ENCODE measurements around the gene NHERF1. TPM values are rescaled to one million over a fixed set of nuclear protein-coding genes. Genes with fewer than 3 reads are reported as not detected.
A peak's percentile ranks its signal among the peaks of the same experiment; 100 is the strongest.

Gene NHERF1
- total and polyA plus RNA-seq, 2 of the 13 experiments (the other 11 are each of a cell fraction or from before 2014, with no cell fraction given), result 169 to 269 TPM

DNA sequence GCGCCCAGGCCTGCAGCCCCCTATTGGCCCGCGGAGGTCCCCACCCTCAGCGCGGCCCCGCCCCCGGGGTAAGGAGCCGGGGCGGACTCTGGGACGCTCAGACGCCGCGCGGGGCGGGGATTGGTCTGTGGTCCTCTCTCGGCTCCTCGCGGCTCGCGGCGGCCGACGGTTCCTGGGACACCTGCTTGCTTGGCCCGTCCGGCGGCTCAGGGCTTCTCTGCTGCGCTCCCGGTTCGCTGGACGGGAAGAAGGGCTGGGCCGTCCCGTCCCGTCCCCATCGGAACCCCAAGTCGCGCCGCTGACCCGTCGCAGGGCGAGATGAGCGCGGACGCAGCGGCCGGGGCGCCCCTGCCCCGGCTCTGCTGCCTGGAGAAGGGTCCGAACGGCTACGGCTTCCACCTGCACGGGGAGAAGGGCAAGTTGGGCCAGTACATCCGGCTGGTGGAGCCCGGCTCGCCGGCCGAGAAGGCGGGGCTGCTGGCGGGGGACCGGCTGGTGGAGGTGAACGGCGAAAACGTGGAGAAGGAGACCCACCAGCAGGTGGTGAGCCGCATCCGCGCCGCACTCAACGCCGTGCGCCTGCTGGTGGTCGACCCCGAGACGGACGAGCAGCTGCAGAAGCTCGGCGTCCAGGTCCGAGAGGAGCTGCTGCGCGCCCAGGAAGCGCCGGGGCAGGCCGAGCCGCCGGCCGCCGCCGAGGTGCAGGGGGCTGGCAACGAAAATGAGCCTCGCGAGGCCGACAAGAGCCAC is at the start of gene NHERF1 (continued):
- TF ChIP-seq SOX13 (IDR thresholded peaks at IDR 0.05) (peak; percentile 45; the same call in 1 of the 2 replicates), SOX13 (CRISPR knock-in tag; conservative IDR thresholded peaks at IDR 0.05 in 1 of 2, IDR thresholded peaks at IDR 0.05 in 1 of 2) (peak in 1 of 2 experiments; percentile 37; a peak in 1 of 4 replicates), SAFB2 (CRISPR knock-in tag; IDR thresholded peaks at IDR 0.05; ENCODE audit: borderline replicate concordance, low read depth) (peak; percentile 87), ZNF747 (CRISPR knock-in tag; IDR thresholded peaks at IDR 0.05; ENCODE audit: borderline replicate concordance) (peak; percentile 78; the same call in 1 of the 2 replicates), KLF15 (CRISPR knock-in tag; IDR thresholded peaks at IDR 0.05; ENCODE audit: borderline replicate concordance) (peak; percentile 82; the same call in 1 of the 2 replicates), ZNF292 (CRISPR knock-in tag; IDR thresholded peaks at IDR 0.05; ENCODE audit: borderline replicate concordance, low read depth) (0 out of 2 replicates have a peak, but pooled peaks have one; percentile 3), SATB2 (CRISPR knock-in tag; IDR thresholded peaks at IDR 0.05) (peak; percentile 88; the same call in 1 of the 2 replicates), RARA (CRISPR knock-in tag; IDR thresholded peaks at IDR 0.05) (peak; percentile 58), TBP (CRISPR knock-in tag; IDR thresholded peaks at IDR 0.05) (peak; percentile 93; the same call in 1 of the 2 replicates), SPEN (CRISPR knock-in tag; IDR thresholded peaks at IDR 0.05; ENCODE audit: low read depth) (peak; percentile 85), TP53 (CRISPR knock-in tag; conservative IDR thresholded peaks at IDR 0.05) (peak; percentile 92), GTF2F1 (IDR thresholded peaks at IDR 0.05; ENCODE audit: low read length) (peak; percentile 55; the same call in 1 of the 2 replicates), FOXK1 (CRISPR knock-in tag; IDR thresholded peaks at IDR 0.05; ENCODE audit: borderline replicate concordance, low read depth) (peak; percentile 55; the same call in 1 of the 2 replicates), HOXA7 (CRISPR knock-in tag; IDR thresholded peaks at IDR 0.05) (no peak), TSC22D2 (CRISPR knock-in tag; IDR thresholded peaks at IDR 0.05; ENCODE audit: borderline replicate concordance) (peak; percentile 95), ZNF672 (CRISPR knock-in tag; IDR thresholded peaks at IDR 0.05) (0 out of 2 replicates have a peak, but pooled peaks have one; percentile 62)
- TF ChIP-seq, protein P1, sequence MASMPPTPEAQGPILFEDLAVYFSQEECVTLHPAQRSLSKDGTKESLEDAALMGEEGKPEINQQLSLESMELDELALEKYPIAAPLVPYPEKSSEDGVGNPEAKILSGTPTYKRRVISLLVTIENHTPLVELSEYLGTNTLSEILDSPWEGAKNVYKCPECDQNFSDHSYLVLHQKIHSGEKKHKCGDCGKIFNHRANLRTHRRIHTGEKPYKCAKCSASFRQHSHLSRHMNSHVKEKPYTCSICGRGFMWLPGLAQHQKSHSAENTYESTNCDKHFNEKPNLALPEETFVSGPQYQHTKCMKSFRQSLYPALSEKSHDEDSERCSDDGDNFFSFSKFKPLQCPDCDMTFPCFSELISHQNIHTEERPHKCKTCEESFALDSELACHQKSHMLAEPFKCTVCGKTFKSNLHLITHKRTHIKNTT (CRISPR knock-in tag; IDR thresholded peaks at IDR 0.05), result 0 out of 2 replicates have a peak, but pooled peaks have one; percentile 50
- TF ChIP-seq, protein P2, sequence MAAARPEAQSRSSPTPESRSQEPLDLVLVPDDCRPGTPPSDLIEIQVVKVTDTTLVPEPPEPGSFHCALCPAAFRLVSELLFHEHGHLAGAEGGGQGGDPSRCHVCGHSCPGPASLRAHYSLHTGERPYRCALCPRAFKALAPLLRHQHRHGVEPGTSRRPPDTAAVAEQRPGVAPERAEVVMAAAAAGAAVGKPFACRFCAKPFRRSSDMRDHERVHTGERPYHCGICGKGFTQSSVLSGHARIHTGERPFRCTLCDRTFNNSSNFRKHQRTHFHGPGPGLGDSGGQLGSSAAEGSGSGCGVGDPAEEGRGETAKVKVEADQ (CRISPR knock-in tag; IDR thresholded peaks at IDR 0.05; ENCODE audit: borderline replicate concordance), result peak; percentile 94
- TF ChIP-seq, protein P3, sequence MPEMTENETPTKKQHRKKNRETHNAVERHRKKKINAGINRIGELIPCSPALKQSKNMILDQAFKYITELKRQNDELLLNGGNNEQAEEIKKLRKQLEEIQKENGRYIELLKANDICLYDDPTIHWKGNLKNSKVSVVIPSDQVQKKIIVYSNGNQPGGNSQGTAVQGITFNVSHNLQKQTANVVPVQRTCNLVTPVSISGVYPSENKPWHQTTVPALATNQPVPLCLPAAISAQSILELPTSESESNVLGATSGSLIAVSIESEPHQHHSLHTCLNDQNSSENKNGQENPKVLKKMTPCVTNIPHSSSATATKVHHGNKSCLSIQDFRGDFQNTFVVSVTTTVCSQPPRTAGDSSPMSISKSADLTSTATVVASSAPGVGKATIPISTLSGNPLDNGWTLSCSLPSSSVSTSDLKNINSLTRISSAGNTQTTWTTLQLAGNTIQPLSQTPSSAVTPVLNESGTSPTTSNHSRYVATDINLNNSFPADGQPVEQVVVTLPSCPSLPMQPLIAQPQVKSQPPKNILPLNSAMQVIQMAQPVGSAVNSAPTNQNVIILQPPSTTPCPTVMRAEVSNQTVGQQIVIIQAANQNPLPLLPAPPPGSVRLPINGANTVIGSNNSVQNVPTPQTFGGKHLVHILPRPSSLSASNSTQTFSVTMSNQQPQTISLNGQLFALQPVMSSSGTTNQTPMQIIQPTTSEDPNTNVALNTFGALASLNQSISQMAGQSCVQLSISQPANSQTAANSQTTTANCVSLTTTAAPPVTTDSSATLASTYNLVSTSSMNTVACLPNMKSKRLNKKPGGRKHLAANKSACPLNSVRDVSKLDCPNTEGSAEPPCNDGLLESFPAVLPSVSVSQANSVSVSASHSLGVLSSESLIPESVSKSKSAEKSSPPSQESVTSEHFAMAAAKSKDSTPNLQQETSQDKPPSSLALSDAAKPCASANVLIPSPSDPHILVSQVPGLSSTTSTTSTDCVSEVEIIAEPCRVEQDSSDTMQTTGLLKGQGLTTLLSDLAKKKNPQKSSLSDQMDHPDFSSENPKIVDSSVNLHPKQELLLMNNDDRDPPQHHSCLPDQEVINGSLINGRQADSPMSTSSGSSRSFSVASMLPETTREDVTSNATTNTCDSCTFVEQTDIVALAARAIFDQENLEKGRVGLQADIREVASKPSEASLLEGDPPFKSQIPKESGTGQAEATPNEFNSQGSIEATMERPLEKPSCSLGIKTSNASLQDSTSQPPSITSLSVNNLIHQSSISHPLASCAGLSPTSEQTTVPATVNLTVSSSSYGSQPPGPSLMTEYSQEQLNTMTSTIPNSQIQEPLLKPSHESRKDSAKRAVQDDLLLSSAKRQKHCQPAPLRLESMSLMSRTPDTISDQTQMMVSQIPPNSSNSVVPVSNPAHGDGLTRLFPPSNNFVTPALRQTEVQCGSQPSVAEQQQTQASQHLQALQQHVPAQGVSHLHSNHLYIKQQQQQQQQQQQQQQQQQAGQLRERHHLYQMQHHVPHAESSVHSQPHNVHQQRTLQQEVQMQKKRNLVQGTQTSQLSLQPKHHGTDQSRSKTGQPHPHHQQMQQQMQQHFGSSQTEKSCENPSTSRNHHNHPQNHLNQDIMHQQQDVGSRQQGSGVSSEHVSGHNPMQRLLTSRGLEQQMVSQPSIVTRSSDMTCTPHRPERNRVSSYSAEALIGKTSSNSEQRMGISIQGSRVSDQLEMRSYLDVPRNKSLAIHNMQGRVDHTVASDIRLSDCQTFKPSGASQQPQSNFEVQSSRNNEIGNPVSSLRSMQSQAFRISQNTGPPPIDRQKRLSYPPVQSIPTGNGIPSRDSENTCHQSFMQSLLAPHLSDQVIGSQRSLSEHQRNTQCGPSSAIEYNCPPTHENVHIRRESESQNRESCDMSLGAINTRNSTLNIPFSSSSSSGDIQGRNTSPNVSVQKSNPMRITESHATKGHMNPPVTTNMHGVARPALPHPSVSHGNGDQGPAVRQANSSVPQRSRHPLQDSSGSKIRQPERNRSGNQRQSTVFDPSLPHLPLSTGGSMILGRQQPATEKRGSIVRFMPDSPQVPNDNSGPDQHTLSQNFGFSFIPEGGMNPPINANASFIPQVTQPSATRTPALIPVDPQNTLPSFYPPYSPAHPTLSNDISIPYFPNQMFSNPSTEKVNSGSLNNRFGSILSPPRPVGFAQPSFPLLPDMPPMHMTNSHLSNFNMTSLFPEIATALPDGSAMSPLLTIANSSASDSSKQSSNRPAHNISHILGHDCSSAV (CRISPR knock-in tag; IDR thresholded peaks at IDR 0.05; ENCODE audit: borderline replicate concordance), result no peak
